Upper lobe of left lung (tissue), 4 donors: ENCODE measurements around the gene CAB39L.

Experiments
- EP300 ChIP-seq, 4 donors: sonication (generic); formaldehyde crosslinking; IDR thresholded peaks; one replicate each; pipeline ENCODE4 v1.5.1; 2017; ENCODE audit warnings: antibody characterized with exemption in 4 of 4, control low read depth in 2 of 4
- POLR2A ChIP-seq, 4 donors: fragments of 450-650 bp; IDR thresholded peaks; one replicate each; pipeline ENCODE4 v1.5.1; 2016 to 2017; ENCODE audit warnings: antibody characterized with exemption in 4 of 4, mild to moderate bottlenecking in 2 of 4
- POLR2AphosphoS5 ChIP-seq, 2 donors: sonication (generic); formaldehyde crosslinking; IDR thresholded peaks; one replicate each; pipeline ENCODE4 v1.5.1; 2017; ENCODE audit warnings: antibody characterized with exemption in 2 of 2
- TF ChIP-seq, protein P1 (sequence below), 6 experiments: fragments of 450-650 bp in 4 of 6; fragments of 200-600 bp in 2 of 6; sonication (generic) in 2 of 6; IDR thresholded peaks; one replicate each; pipeline ENCODE4 v1.5.1; 2016 to 2019; ENCODE audit warnings: antibody characterized with exemption in 6 of 6

DNA sequence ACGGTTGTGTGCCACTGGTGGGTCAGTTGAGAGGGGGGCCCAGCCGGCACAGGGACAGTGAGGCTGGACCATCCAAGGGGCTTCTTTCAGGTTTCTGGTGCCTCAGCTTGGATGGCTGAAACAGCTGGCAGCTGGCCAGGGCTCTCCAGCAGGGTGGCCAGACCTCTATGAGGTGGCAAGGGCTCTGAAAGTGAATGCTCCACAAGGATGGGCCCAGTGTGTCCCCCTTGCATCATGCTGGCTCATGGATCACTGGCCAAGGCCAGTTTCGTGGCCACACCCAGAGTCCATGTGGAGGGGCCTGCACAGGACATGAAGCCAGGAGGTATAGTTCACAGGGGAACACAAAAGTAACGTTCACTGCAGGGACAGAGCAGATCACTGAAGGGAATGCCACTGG lies 146.5 kb downstream of the CAB39L start:
- TF ChIP-seq POLR2A (IDR thresholded peaks at IDR 0.05) (no peak), EP300 (IDR thresholded peaks at IDR 0.05) (no peak), POLR2AphosphoS5 (IDR thresholded peaks at IDR 0.05) (no peak)
- TF ChIP-seq, protein P1, sequence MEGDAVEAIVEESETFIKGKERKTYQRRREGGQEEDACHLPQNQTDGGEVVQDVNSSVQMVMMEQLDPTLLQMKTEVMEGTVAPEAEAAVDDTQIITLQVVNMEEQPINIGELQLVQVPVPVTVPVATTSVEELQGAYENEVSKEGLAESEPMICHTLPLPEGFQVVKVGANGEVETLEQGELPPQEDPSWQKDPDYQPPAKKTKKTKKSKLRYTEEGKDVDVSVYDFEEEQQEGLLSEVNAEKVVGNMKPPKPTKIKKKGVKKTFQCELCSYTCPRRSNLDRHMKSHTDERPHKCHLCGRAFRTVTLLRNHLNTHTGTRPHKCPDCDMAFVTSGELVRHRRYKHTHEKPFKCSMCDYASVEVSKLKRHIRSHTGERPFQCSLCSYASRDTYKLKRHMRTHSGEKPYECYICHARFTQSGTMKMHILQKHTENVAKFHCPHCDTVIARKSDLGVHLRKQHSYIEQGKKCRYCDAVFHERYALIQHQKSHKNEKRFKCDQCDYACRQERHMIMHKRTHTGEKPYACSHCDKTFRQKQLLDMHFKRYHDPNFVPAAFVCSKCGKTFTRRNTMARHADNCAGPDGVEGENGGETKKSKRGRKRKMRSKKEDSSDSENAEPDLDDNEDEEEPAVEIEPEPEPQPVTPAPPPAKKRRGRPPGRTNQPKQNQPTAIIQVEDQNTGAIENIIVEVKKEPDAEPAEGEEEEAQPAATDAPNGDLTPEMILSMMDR (IDR thresholded peaks at IDR 0.05), result no peak
